RPMI7951 (cell line): ENCODE results near the gene MAPKAPK3. TPM values are rescaled to one million over a fixed set of nuclear protein-coding genes. Genes with fewer than 3 reads are reported as not detected.
"Not testable (repeated sequence)": the region's sequence is repeated elsewhere in the genome, so short reads cannot be mapped to it uniquely, and the experiment has no call there.

Experiments
- DNase-seq: peaks from one replicate; pipeline ENCODE4 v3.0.0-alpha.2; 2012; ENCODE audit warnings: low read depth
- total RNA-seq: library from RNA; depleted of rRNA; stranded (reverse); fragments of >200 nt; shearing (Covaris generic); gene quantifications from 2 replicates; pipeline ENCODE4 v1.2.3, GENCODE V29; 2014

The MAPKAPK3 gene
- total RNA-seq, 1 experiment from 2014 or later = 75.5 TPM

DNA sequence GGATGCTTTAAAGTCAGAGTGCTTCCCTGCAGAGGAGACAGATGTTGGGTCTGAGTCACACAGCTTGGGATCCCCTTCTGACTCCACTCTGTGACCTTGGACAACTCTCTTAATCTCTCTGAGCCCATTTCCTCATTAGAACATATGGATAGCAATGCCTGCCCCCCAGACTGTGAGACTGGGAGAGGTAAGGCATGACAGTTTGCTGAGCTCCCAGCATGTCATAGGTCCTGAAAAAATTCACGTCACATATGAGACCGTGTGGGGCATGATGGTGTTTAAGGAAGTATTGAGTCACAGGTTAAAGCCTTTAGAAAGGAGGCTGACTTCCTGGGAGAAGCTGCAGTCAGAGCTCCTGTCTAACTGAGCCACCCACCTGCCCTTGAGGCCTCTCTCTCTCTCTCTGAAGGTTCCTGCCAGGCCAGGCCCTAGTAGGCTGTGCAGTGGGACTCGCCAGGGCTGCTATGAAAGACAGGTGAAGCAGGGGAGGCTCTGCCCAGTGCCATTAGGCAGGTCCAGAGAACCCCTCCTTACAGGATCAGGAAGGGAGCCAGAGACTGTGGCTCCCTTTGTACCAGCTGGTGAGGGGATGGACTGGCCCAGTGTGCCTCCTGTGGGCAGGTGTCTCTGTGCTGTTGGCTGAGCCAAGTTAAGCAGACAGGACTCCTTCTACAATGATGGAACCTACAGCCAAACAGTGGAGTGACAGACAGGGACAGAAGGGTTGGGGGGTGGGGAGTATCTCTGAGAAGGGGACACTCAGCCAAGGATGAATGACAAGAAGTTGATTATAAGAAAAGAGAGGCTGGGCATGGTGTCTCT lies 38.3 kb downstream of the MAPKAPK3 start:
- DNase-seq = no peak

DNA sequence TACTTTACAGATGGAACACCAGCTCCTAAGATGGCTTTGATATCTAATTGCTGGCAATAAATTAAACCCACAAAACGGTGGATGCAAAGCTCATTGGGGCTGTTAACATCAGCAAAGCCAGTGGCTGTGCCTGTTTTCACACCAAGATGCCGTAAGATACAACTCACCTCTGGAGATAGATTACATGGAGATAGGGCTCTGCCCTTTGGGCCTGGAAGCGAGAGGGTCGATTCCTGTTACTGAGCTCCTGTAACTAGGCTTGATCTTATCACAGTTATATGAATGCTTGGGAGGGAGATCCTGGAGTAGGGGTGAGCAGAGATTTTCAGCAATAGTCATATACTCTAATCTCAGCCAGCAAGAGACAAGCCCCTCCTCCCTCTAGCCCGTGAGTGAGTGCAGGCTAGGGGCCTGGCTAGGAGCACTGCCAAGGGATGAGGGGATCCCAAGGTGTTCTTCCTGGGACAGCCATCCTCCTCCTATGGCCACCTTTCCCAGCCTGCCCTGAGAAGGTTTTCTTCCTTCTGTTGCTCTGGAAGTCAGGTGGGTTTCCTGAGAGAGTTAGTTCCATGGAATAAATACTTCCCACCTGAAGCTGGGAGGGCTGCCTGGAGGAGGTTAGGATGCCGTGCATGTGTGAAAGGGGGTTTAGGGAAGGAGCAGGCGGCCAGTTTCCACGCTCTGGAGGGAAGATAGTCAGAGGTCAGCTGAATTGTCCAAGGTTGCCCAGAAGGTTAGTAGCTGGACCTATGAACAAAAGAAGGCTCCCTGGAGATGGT lies 39.7 kb downstream of the MAPKAPK3 start:
- DNase-seq = no peak

DNA sequence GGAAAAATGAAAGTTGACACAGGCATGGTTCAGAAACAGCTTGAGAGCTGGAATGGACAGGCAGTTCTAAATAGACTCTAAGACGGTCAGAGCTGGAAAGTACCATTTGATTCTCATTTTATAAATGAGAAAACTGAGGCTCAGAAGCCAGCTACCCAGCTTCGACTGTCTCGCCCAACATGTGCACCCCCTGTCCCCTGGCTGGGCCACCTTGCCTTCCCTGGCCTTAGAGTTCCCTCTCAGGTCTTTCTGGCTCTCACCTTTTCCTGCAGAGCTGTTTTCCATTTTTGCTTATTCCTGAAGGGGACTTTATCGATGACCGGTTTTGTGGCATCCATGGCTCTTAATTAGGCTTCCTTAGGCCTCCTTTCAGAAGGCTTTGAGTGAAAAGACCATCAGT lies 40.5 kb downstream of the MAPKAPK3 start:
- no peak for DNase-seq

DNA sequence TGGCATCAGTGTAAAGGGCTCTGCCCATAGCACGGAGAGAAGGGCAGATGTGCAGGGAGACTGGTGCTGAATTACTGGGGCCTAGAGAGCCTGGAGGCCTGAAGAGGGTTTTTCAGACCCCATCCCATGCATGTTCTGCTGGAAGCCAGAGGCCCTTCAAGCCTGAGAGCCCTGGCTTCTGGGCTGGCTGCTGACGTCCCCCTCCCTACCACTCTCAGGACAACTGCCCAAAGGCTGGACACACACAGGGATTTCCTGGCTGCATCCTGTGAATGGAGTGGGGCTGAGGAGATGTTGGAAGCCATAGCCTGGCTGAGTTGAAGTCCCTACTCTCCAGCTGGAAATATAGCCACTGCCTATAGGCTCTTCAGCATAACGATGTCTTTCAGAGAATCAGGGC lies 40.9 kb downstream of the MAPKAPK3 start:
- DNase-seq = no peak

DNA sequence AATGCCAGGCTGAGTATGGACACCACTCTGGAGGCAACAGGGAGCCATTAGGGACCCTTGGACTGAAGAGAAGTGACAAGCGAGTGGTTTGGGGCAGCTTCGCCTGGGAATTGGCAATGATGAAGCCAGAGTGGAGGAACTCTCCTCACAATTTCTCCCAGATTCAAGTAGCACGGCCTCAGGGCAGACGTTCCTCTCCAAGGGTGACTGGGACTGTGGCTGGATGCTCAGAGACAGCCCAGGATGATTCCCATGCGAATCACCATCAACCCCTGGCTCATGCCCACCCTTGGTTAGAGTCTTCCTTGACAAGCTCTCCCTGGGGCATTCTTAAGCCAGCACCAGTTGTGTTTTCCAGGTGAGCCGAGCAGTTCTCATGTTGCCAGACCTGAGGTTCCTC lies 41.5 kb downstream of the MAPKAPK3 start:
- peak; percentile 25 for DNase-seq

DNA sequence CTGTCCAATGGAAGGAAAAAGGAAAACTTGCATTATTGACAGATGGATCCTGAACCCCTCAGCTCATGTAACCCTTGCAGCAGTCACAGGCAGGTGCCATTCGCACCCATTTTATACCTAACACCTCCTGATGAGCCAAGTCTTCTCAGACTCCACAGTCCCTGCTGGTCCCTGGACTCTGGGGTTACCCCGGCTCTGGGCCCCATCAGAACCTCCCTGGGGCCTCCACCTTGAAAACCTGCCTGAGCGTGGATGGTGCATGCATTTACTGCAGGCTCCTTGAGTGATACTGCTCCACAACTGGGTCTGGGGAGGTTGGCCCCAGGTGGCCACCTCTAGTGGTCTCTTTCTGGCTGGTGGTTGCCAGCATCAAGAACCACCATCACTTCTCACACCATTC lies 41.9 kb downstream of the MAPKAPK3 start:
- no peak for DNase-seq

DNA sequence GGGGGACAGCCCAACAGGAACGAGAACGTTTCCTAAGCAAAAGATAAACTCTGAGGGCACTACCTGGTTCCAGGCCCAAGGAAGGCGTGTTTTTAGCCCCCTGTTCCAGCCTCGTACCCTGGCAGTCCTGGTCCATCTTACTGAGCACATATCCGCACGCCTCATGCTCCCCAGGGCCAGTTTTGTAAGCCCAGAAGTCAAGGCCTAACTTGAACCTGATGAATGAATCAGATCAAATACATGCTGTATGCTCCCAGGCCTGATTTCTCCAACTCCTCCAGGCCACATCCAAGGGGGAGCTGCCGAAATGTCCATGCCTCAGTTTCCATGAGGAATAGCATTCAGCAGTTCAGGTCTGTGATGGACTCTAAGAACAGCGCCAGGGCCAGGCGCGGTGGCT lies 43.4 kb downstream of the MAPKAPK3 start:
- DNase-seq = no peak

DNA sequence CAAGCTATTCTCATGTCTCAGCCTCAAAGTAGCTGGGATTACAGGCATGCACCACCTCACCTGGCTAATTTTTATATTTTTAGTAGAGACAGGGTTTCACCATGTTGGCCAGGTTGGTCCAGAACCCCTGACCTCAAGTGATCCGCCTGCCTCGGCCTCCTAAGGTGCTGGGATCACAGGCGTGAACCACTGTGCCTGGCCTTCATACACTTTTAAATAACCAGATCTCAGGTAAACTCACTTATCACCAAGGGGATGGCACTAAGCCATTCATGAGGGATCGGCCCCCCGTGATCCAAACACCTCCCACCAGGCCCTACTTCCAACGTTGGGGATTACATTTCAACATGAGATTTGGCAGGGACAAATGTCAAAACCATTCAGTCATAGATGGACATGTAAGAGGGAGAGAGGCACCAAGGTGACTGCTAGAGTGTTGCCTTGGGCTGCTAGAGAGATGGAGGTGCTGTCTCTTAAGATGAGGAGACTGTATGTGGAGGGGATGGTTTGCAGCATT lies 44.4 kb downstream of the MAPKAPK3 start:
- DNase-seq = no peak

DNA sequence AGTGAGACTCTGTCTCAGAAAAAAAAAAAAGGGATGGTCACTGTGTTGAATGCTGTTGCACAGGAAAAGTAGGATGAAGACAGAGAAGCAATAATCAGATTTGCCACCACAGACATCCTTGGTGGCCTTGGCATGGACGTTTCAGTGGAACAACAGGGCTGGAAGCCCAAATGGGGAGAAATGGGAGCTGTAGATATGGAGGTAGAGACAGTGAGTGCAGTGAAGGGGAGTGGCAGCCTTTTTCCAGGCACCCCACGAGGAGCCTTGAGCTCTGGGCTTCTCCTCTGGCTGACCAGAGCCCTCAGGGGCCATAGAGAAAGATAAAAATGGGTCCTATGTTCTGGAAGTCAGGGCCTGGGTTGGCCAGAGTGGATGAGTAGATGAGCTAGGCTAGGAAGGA lies 45.5 kb downstream of the MAPKAPK3 start:
- no peak for DNase-seq

DNA sequence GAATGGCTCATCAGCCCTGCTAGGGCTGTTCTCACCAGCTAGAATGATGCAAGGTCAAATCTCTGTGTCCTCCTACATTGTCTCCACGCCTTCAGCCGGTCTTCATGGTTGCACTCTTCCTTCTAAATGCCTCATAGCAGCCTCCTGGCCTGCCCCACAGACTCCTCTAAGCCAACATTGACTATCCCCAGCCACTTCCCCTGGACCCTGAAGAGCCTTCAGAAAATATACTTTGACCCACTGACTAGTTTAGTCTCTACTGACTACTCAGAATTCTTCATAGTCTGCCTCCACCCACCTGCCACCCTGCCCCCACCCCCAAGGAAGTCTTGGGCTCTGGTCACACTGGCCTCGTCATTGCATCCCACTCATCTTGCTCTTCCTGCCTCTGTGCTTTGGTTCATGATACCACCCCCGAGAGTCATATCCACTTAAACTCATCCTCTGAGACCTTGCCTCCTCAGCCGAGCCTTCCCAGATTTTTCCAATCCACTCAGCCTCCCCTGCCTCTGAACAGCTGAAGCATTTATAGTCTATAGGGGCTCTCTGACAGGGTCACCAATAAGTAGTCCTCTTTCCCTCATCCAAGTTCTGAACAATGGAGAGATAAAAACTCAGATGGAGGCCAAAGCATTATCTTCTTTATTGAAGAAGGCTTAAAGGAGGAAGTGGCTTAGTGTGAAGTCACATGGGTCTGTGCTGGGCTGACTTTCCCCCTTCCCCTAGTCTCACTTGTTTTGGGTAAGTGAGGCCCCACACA lies 48.3 kb downstream of the MAPKAPK3 start:
- no peak for DNase-seq

DNA sequence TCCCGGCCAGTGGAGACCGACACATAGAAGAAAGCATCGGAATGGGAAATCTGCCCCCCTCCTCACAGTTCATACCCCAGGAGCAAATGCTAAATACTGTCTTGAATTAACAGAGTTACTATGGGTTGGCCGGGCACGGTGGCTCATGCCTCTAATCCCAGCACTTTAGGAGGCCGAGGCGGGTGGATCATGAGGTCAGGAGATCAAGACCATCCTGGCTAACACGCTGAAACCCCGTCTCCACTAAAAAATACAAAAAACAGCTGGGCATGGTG lies 48.8 kb downstream of the MAPKAPK3 start:
- DNase-seq = not testable (repeated sequence)

DNA sequence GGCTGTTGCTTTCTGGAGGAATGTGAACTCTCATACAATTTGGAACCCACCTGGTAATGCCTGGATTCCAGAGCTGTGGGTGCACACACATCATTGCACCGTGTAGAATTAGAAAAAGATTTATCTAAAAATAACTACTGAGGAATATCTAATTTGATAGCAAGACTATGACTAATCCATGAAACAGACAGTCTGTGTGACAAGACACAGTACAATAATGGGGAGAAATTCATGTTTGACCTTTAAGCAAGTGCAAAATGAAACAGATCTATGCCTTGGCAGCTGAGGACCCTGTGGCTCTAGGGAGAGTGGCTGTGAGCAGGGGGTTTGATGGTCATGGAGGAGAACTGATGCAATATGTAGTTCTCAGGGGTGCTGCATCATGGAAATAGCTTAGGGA lies 49.9 kb downstream of the MAPKAPK3 start:
- no peak for DNase-seq

DNA sequence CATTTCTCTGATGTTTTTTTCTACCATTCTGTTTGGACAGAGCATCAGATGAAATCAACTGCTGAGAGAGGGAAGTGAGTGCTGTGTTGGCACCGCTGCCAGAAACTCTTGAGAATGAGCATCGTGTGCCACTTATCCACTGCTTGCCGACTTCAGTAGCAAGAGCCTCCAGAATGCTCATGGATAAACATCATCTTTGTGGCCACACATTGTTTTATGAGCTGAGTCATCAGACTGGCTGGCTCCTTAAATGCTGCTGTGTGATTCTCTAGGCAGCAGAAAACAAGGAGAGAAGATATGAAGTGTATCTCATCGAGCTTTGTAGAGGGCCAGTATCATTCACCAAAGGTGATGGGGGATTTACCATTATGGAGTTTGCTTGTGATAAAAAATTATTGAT lies 54.4 kb downstream of the MAPKAPK3 start:
- peak; percentile 79 for DNase-seq

DNA sequence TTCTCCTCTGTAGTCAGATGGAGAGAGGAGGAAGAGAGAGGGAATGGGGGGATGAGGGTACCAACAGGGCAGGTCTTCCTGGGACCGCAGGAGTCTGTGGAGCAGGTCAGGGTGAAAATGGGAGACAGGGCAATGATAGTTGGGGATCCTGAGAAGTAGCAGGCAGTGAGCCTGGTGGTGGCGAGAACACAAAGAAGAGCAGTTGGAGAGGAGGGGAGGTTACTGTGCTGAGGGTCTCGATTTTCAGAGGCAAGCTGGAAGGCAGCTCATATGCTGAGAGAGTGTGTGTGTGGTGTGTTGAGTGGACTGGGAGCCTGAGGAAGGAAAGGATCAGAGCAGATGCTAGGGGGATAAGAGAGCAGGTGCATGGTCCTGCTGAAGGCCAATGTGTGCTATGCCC lies 55.7 kb downstream of the MAPKAPK3 start:
- DNase-seq = no peak

DNA sequence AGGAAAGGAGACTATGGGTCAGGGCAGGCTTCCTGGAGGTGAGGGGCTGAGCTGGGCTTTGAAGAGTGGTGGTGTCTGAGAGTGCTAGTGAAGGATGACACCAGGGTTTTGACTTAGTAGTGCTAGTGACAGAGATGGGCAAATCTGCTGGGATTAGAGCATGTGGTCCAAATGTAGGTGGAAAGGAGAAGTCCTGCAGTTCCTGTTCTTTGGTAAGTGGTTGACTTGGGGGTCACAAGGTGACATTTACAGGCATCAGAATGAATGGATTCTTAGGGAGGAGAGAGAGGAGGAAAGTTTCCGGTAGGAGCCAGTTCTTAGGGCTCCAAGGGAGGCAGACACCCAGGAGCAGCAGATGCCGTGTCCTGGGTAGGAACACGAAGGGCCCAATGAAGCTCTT lies 57.0 kb downstream of the MAPKAPK3 start:
- DNase-seq = no peak

DNA sequence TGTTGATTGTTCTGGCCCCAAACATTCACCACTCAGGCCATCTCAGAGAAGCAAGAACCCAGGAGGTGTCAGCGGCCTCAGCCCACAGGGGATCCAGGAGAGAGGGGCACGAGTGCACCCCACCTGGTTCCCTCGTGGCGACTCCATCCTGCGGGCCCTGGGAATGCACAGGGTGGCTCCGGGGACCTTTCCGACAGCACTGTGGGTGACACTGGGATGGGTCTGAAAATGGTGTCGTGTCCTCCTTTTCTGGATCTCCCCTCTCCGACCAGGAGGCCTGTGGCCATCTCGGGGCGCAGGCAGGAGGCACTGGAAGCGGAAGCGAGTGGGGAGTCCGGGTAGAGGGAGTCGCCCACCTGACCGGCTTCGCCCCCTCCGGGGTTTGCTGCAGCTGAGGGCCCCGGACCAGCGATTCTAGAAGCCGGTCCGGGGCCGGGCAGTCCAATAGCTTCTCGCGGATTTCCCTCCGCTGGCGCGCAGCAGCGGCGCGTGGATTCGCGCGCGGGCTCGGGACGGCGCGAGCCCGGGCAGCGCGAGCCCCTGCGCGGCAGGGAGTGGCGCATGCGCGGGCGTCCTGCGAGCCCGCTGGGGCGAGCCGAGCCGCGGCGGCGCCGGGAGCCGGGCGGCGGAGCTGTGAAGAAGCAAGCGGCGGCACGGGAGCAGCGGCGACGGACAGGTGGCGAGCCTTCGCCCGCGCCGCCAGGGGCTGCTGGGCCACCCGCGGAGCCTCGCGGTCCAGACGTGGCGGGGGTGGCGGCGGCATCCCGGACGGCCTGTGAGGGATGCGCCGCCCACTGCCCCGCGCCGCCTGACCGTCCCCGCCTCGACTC lies 57.6 kb downstream of the MAPKAPK3 start, which contains the start of gene DOCK3:
TSS of gene DOCK3 (plus strand) at position 579 of the 830 bp plus-strand sequence. CDS start 337 bp downstream, outside the sequence.
- peak; percentile 38 for DNase-seq

DNA sequence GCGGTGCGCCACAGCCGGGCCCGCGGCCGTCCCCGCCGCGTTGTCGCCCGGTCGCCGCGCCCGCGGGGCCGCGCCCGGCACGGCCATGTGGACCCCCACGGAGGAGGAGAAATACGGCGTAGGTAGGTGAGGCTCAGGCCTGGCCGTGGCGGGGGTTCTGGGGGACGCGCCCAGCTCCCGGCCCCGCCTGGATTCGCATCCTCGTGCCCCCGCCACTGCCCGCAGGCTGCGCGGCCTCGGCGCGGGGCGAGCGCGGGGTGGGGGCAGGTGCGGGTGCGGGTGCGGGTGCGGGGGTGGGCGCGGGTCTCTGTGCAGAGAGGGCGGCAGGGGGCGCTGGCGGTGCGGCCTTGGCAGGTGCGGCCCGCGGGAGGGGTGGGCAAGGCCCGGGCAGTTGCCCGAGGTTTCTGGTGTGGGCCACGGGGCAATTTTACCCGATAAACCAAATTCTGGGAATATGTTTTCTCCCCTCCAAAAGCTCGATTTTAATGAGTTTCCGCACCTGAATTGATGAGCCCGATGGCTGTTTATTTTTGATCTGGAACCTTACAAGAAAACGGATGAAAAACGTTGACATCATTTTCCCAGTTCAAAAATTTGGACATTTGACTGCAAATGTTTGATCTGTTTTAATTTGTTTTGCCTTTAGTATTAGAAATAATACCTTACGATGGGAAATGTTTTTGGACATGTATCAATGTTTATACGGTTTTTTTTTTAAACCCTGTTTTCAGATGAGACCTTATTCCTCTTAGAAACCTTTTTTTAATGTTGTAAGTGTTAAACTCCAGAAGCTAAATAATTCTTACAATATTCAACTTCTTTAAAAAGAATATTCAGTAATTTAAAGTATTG lies 58.5 kb downstream of the MAPKAPK3 start:
- no peak for DNase-seq

DNA sequence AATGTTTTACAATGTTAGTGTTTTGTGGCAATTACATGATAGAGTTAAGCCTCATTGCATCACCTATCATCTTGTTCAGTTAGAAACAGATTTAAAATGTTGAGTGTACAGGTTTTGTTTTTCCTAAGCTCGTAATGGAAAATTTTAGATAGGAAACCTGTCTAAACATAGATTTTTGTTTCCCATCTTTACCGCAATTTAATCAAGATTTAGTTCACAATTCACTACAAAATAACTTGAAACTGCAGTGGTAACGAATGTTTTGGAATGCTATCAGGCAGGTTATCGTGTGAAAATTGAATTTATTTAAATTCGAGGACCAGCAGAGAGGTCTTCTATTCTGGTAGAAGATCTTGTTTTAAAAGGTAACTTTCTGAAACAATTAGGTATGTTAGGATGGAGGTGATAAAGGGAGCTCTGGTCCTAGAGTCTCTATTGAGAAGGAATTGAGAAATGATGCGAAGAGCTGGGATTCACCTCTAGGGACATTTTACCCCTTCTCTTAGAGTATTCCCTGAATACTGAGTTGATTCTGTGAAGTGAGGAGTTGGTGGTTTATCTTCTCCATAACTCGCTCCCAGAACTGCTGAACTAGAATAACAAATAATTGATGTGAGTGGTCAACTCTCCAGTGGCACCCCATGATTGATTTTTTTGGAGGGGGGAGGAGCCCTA lies 59.2 kb downstream of the MAPKAPK3 start:
- DNase-seq = no peak

DNA sequence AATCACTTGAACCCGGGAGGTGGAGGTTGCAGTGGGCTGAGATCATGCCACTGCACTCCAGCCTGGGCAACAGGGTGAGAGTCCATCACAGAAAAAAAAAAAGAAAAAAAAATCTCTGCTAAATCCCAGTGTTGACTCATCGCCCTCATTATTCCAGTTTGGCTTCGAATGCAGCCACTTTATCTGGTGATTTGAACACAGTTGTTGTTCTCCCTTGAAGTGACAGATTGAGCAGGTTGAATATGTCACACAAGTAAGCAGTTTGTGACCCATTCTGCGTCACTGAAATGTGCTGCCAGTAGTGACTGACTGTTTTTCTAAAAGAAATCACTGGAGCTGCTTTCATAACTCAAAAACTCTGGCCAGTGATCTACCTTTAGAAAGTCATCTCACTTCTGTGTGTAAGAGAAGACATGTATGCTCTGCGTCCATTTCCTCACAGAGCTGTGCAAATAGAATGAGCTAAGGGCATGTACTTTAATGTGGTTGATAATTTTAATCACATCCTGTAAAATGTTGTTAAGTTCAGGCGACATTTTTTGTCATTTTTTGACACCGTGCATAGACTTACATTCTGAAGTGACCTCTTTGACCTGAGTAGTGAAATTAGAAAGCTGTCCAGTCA lies 70.3 kb downstream of the MAPKAPK3 start:
- DNase-seq = no peak
